CD14-positive monocyte (primary cell): Measurements from ENCODE around the gene CDHR2. TPM values are rescaled to one million over a fixed set of nuclear protein-coding genes. Genes with fewer than 3 reads are reported as not detected.

Experiments
- DNase-seq, 3 donors: peaks; one replicate each; pipeline ENCODE4 v3.0.0-alpha.2; 2011 to 2022
- H2AFZ ChIP-seq: 2 replicates; pipeline ENCODE4 v1.6.0; 2012; ENCODE audit warnings: mild to moderate bottlenecking, low read depth, low read length, inconsistent platforms; ENCODE audit not compliant: insufficient read depth, poor library complexity, severe bottlenecking
- H3K27ac ChIP-seq, 2 donors: 1 replicate in 1 of 2; 2 replicates in 1 of 2; pipeline ENCODE4 v1.5.1; 2012 to 2013; ENCODE audit warnings: low read length in 2 of 2, control low read depth in 1 of 2, inconsistent platforms in 1 of 2, low read depth in 1 of 2, mild to moderate bottlenecking in 1 of 2
- H3K27me3 ChIP-seq, 2 donors: one replicate each; pipeline versions ENCODE4 v1.6.0 to v1.6.1; 2011 to 2013; ENCODE audit warnings: low read length in 2 of 2; ENCODE audit not compliant: control insufficient read depth in 2 of 2, insufficient read depth in 2 of 2
- H3K36me3 ChIP-seq, 2 donors: replicated peaks in 1 of 2; 1 replicate in 1 of 2; 2 replicates in 1 of 2; pipeline versions ENCODE4 v1.5.1 to v1.6.1; 2012 to 2013; ENCODE audit warnings: low read length in 2 of 2, control low read depth in 1 of 2, inconsistent platforms in 1 of 2, mild to moderate bottlenecking in 1 of 2; ENCODE audit not compliant: insufficient read depth in 2 of 2, control insufficient read depth in 1 of 2
- H3K4me1 ChIP-seq, 2 donors: 1 replicate in 1 of 2; 2 replicates in 1 of 2; pipeline versions ENCODE4 v1.5.1 to v1.6.1; 2012 to 2013; ENCODE audit warnings: low read length in 2 of 2, control low read depth in 1 of 2, inconsistent platforms in 1 of 2, mild to moderate bottlenecking in 1 of 2, moderate library complexity in 1 of 2; ENCODE audit not compliant: insufficient read depth in 2 of 2, control insufficient read depth in 1 of 2
- H3K4me2 ChIP-seq: replicated peaks from 2 replicates; pipeline ENCODE3; 2012; ENCODE audit warnings: low read length, moderate library complexity, mild to moderate bottlenecking; ENCODE audit not compliant: poor library complexity, severe bottlenecking; ENCODE audit errors: extremely low read depth
- H3K4me3 ChIP-seq, 3 experiments: fragments of 200-600 bp in 1 of 3; sonication (generic) in 1 of 3; replicated peaks in 1 of 3; 1 replicate in 2 of 3; 2 replicates in 1 of 3; pipeline ENCODE4 v1.5.1; 2011 to 2013; ENCODE audit warnings: low read length in 3 of 3, mild to moderate bottlenecking in 3 of 3, control low read depth in 2 of 3, low read depth in 2 of 3, inconsistent platforms in 1 of 3, moderate library complexity in 1 of 3
- H3K79me2 ChIP-seq: 2 replicates; pipeline ENCODE4 v1.6.0; 2012; ENCODE audit warnings: mild to moderate bottlenecking, control low read depth, inconsistent platforms, low read length, moderate library complexity; ENCODE audit not compliant: insufficient read depth
- H3K9ac ChIP-seq: 2 replicates; pipeline ENCODE4 v1.6.0; 2017; ENCODE audit warnings: low read length, mild to moderate bottlenecking; ENCODE audit not compliant: insufficient read depth, poor library complexity, severe bottlenecking
- H3K9me3 ChIP-seq, 2 donors: replicated peaks in 1 of 2; 1 replicate in 1 of 2; 2 replicates in 1 of 2; pipeline versions ENCODE4 v1.5.1 to v1.6.1; 2012 to 2013; ENCODE audit warnings: low read length in 2 of 2, control low read depth in 1 of 2; ENCODE audit not compliant: control insufficient read depth in 1 of 2, insufficient read depth in 1 of 2
- H4K20me1 ChIP-seq: 2 replicates; pipeline ENCODE4 v1.6.0; 2012; ENCODE audit warnings: mild to moderate bottlenecking, low read length, control low read depth, moderate library complexity; ENCODE audit not compliant: insufficient read depth
- H3K27ac Mint-ChIP-seq, 7 donors: one replicate each; pipeline ENCODE4 v1.8.0; 2020; ENCODE audit warnings: mild to moderate bottlenecking in 7 of 7, mixed read lengths in 7 of 7, moderate library complexity in 6 of 7, inconsistent platforms in 2 of 7
- H3K27me3 Mint-ChIP-seq, 3 donors: one replicate each; pipeline ENCODE4 v1.8.0; 2021 to 2022; ENCODE audit warnings: low read depth in 3 of 3, mild to moderate bottlenecking in 3 of 3, mixed read lengths in 3 of 3, moderate library complexity in 3 of 3, inconsistent platforms in 1 of 3
- H3K36me3 Mint-ChIP-seq, 2 donors: one replicate each; pipeline ENCODE4 v1.8.0; 2020; ENCODE audit warnings: mixed read lengths in 2 of 2, inconsistent platforms in 1 of 2, mild to moderate bottlenecking in 1 of 2
- H3K4me1 Mint-ChIP-seq: one replicate; pipeline ENCODE4 v1.8.0; 2020; ENCODE audit warnings: mild to moderate bottlenecking, mixed read lengths
- H3K4me3 Mint-ChIP-seq, 2 donors: one replicate each; pipeline ENCODE4 v1.8.0; 2020; ENCODE audit warnings: mild to moderate bottlenecking in 2 of 2, mixed read lengths in 2 of 2, moderate library complexity in 1 of 2
- H3K9me3 Mint-ChIP-seq, 7 donors: one replicate each; pipeline ENCODE4 v1.8.0; 2020 to 2022; ENCODE audit warnings: mixed read lengths in 7 of 7, mild to moderate bottlenecking in 6 of 7, moderate library complexity in 6 of 7, inconsistent platforms in 2 of 7
- WGBS: methylation state at CpG from one replicate; pipeline ENCODE4 v1.1.5; 2013; ENCODE audit warnings: missing lambda C conversion rate; ENCODE audit not compliant: insufficient coverage; 5-methylcytosine and 5-hydroxymethylcytosine counted together
- intact Hi-C, 2 donors: fragments of 100-400 bp; cut with micrococcal nuclease; formaldehyde crosslinking; loops; one replicate each; pipeline versions ENCODE4 v1.15.0 to v1.15.1; 2023
- polyA plus RNA-seq, 3 donors: library from polyadenylated mRNA; depleted of rRNA in 1 of 3; unstranded in 2 of 3; stranded (reverse) in 1 of 3; fragments of 300-500 nt in 2 of 3; fragments of >200 nt in 1 of 3; fragmentation: Illumina TruSeq in 2 of 3; gene quantifications; 1 replicate in 2 of 3; 2 replicates in 1 of 3; pipeline ENCODE4 v1.2.3, GENCODE V29; 2012 to 2021
- TF ChIP-seq, protein P1 (sequence below): fragments of 200-600 bp; IDR thresholded peaks from one replicate; pipeline ENCODE4 v1.8.0; 2022; ENCODE audit warnings: antibody characterized with exemption, mild to moderate bottlenecking

Gene CDHR2
- polyA plus RNA-seq, 3 donors = 0.12 TPM; not detected in 2

DNA sequence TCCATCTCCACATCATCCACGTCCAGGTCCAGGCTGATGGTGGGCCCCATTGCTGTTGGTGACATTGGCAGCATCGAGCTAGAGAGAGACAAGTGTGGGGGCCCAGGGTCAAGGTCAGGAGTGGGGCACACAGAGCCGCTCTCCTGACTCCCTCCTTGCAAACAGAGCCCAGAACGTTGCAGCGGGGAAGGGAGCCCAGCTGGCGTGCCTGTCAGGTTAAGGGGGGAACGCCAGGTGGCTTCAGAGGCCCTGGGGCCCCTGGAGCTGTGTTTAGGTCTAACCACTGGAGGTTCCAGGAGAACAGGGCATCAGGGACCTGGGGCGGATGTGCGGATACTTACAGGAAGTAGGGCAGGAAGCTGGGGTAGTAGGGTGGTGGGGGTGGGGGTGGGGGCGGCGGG is 19.4 kb upstream of the CDHR2 start:
- Histone ChIP-seq H4K20me1 (peaks cover 75% of the 10 kb centered on the region), H3K4me2 (no peak overlapping the region), H3K36me3 (peaks cover 48 to 49% of the 10 kb centered on the region in 2 donors), H2AFZ (no peak overlapping the region), H3K79me2 (peaks cover 40% of the 10 kb centered on the region), H3K4me1 (peaks cover 45 to 47% of the 10 kb centered on the region in 2 donors), H3K27ac (no peak overlapping the region), H3K4me3 (no peak overlapping the region), H3K9me3 (no peaks in the 10 kb centered on the region), H3K27me3 (no peaks in the 10 kb centered on the region), H3K9ac (no peak overlapping the region)
- intact Hi-C loops = loop anchor here in 1 of 2 donors (10.0 kb wide), 2 partner anchors 115 to 145 kb away; partner anchors contain the start of genes CLTB, HIGD2A and NOP16
- Mint-ChIP-seq H3K27ac (peak overlapping the region in 3 of 7 donors; percentile 21 to 57 (median 35)), H3K9me3 (no peaks in the 10 kb centered on the region), H3K27me3 (peaks cover 0 to 3% (median 0%) of the 10 kb centered on the region in 3 donors), H3K4me1 (peaks cover 41% of the 10 kb centered on the region), H3K4me3 (no peak overlapping the region), H3K36me3 (peaks cover 32 to 51% of the 10 kb centered on the region in 2 donors)
- DNase-seq = no peak
- WGBS = 24% methylated on average over 5 of the region's 11 CpGs
- TF ChIP-seq, protein P1, sequence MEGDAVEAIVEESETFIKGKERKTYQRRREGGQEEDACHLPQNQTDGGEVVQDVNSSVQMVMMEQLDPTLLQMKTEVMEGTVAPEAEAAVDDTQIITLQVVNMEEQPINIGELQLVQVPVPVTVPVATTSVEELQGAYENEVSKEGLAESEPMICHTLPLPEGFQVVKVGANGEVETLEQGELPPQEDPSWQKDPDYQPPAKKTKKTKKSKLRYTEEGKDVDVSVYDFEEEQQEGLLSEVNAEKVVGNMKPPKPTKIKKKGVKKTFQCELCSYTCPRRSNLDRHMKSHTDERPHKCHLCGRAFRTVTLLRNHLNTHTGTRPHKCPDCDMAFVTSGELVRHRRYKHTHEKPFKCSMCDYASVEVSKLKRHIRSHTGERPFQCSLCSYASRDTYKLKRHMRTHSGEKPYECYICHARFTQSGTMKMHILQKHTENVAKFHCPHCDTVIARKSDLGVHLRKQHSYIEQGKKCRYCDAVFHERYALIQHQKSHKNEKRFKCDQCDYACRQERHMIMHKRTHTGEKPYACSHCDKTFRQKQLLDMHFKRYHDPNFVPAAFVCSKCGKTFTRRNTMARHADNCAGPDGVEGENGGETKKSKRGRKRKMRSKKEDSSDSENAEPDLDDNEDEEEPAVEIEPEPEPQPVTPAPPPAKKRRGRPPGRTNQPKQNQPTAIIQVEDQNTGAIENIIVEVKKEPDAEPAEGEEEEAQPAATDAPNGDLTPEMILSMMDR = no peak

DNA sequence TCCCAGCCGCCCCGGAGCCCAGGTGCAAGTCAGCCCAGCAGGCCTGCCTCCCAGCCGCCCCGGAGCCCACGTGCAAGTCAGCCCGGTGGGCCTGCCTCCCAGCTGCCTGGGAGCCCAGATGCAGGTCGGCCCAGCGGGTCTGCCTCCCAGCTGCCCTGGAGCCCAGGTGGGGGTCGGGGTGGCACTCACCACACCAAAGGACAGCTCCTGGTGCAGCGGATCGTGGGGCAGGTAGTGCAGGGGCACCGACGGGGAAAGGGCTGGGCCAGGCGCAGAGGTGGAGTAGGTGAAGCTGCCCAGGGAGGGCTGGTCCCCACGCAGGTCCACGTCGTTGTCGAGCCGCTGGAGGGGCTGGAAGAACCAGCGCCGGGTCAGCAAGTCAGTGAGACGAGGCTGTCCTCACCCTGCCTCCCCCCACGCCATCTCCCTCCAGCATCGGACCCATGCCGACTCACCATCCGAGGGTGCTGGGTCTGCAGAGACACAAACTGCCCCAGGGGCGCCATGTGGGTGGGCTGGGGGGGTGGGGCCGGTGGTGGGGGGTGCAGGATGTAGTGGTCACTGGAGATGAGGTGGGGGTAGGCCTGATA is 18.7 kb upstream of the CDHR2 start:
- Mint-ChIP-seq H3K4me1 (peaks cover 48% of the 10 kb centered on the region), H3K27ac (no peak overlapping the region), H3K27me3 (no peaks in the 10 kb centered on the region), H3K4me3 (no peak overlapping the region), H3K9me3 (no peaks in the 10 kb centered on the region), H3K36me3 (peaks cover 33 to 54% of the 10 kb centered on the region in 2 donors)
- Histone ChIP-seq H2AFZ (no peak overlapping the region), H3K9me3 (no peaks in the 10 kb centered on the region), H4K20me1 (peaks cover 80% of the 10 kb centered on the region), H3K27me3 (no peaks in the 10 kb centered on the region), H3K79me2 (peaks cover 47% of the 10 kb centered on the region), H3K4me3 (no peak overlapping the region), H3K27ac (no peak overlapping the region), H3K4me1 (peaks cover 51 to 55% of the 10 kb centered on the region in 2 donors), H3K9ac (no peak overlapping the region), H3K36me3 (peaks cover 48 to 49% of the 10 kb centered on the region in 2 donors), H3K4me2 (no peak overlapping the region)
- WGBS = 19% methylated on average over 18 of the region's 28 CpGs
- DNase-seq = no peak
- TF ChIP-seq, protein P1 = no peak
- intact Hi-C loops = loop anchor here in 1 of 2 donors (10.0 kb wide), 2 partner anchors 116 to 146 kb away; partner anchors contain the start of genes CLTB, HIGD2A and NOP16
